Neural cell (in vitro differentiated cells): ENCODE data around the gene PCP4L1. TPM values are rescaled to one million over a fixed set of nuclear protein-coding genes. Genes with fewer than 3 reads are reported as not detected.

ENCODE experiments used
- H2AFZ ChIP-seq: fragments of 200-600, 300-800 bp; sonication (generic), shearing (Covaris generic); 2 replicates; pipeline ENCODE4 v1.6.0; 2014; ENCODE audit warnings: low read depth, mild to moderate bottlenecking, antibody characterized with exemption, low read length, moderate library complexity
- H3F3A ChIP-seq: fragments of 200-600 bp; shearing (Covaris generic); 2 replicates; pipeline ENCODE4 v1.6.1; 2016; ENCODE audit warnings: mild to moderate bottlenecking, moderate library complexity, mixed read lengths, antibody characterized with exemption, low read length; ENCODE audit not compliant: insufficient read depth, poor library complexity, severe bottlenecking
- H3K27ac ChIP-seq: fragments of 200-600, 300-800 bp; sonication (generic), shearing (Covaris generic); 2 replicates; pipeline ENCODE4 v1.5.1; 2014; ENCODE audit warnings: mild to moderate bottlenecking, low read length, moderate library complexity
- H3K27me3 ChIP-seq: fragments of 300-800, 200-600 bp; sonication (generic), shearing (Covaris generic); 2 replicates; pipeline ENCODE4 v1.6.0; 2014; ENCODE audit warnings: mild to moderate bottlenecking, low read depth, low read length, moderate library complexity; ENCODE audit not compliant: insufficient read depth
- H3K36me3 ChIP-seq: fragments of 300-800, 200-600 bp; sonication (generic), shearing (Covaris generic); 2 replicates; pipeline ENCODE4 v1.5.1; 2014; ENCODE audit warnings: mild to moderate bottlenecking, antibody characterized with exemption, low read length, moderate library complexity; ENCODE audit not compliant: insufficient read depth
- H3K4me2 ChIP-seq: fragments of 300-800, 200-600 bp; sonication (generic), shearing (Covaris generic); 2 replicates; pipeline ENCODE4 v1.6.0; 2014; ENCODE audit warnings: mild to moderate bottlenecking, low read length
- H3K4me3 ChIP-seq: fragments of 300-800, 200-600 bp; sonication (generic), shearing (Covaris generic); 2 replicates; pipeline ENCODE4 v1.5.1; 2014; ENCODE audit warnings: mild to moderate bottlenecking, low read length, moderate library complexity
- H3K79me2 ChIP-seq: fragments of 200-600 bp; shearing (Covaris generic); replicated peaks from 2 replicates; pipeline ENCODE4 v1.6.0; 2014; ENCODE audit warnings: mild to moderate bottlenecking, low read length, moderate library complexity; ENCODE audit not compliant: insufficient read depth
- H3K9ac ChIP-seq: fragments of 300-800, 200-600 bp; sonication (generic), shearing (Covaris generic); 2 replicates; pipeline ENCODE4 v1.6.1; 2016; ENCODE audit warnings: mild to moderate bottlenecking, low read length, mixed read lengths
- H3K9me2 ChIP-seq: fragments of 200-600 bp; shearing (Covaris generic); 2 replicates; pipeline ENCODE4 v1.6.1; 2016; ENCODE audit warnings: mild to moderate bottlenecking, low read length, mixed read lengths; ENCODE audit not compliant: insufficient read depth
- H3K9me3 ChIP-seq: fragments of 200-600, 300-800 bp; sonication (generic), shearing (Covaris generic); 2 replicates; pipeline ENCODE4 v1.6.1; 2016; ENCODE audit warnings: mild to moderate bottlenecking, mixed run types, low read length, moderate library complexity, mixed read lengths
- H4K20me1 ChIP-seq: fragments of 200-600 bp; shearing (Covaris generic); 2 replicates; pipeline ENCODE4 v1.6.1; 2016; ENCODE audit warnings: mild to moderate bottlenecking, mixed run types; ENCODE audit not compliant: insufficient read depth
- EP300 ChIP-seq: fragments of 450-650 bp; conservative IDR thresholded peaks from 2 replicates; pipeline ENCODE4 v1.6.1; 2014; ENCODE audit warnings: antibody characterized with exemption, mild to moderate bottlenecking, moderate library complexity; ENCODE audit not compliant: poor library complexity, severe bottlenecking
- EZH2 ChIP-seq: fragments of 200-600, 300-800 bp; shearing (Covaris generic), sonication (generic); IDR thresholded peaks from 2 replicates; pipeline ENCODE4 v1.6.1; 2014; ENCODE audit warnings: antibody characterized with exemption, low read length, borderline replicate concordance, mild to moderate bottlenecking; ENCODE audit not compliant: insufficient read depth, poor library complexity, severe bottlenecking
- MXI1 ChIP-seq: fragments of 450-650 bp; conservative IDR thresholded peaks from 2 replicates; pipeline ENCODE4 v1.6.1; 2014; ENCODE audit warnings: antibody characterized with exemption, mild to moderate bottlenecking; ENCODE audit not compliant: poor library complexity, severe bottlenecking
- POLR2AphosphoS5 ChIP-seq: IDR thresholded peaks from 2 replicates; pipeline ENCODE4 v1.6.1; 2012
- RAD21 ChIP-seq: fragments of 450-650 bp; conservative IDR thresholded peaks from 2 replicates; pipeline ENCODE4 v1.6.1; 2014; ENCODE audit warnings: antibody characterized with exemption, mild to moderate bottlenecking, moderate library complexity
- SMC3 ChIP-seq: fragments of 450-650 bp; conservative IDR thresholded peaks from 2 replicates; pipeline ENCODE4 v1.6.1; 2014; ENCODE audit warnings: antibody characterized with exemption, mild to moderate bottlenecking, moderate library complexity; ENCODE audit not compliant: poor library complexity
- TAF1 ChIP-seq: IDR thresholded peaks from 2 replicates; pipeline ENCODE4 v1.6.1; 2012; ENCODE audit warnings: low read depth
- polyA plus RNA-seq: library from polyadenylated mRNA; depleted of rRNA; stranded (reverse); fragments of >200 nt; gene quantifications from 2 replicates; pipeline ENCODE4 v1.2.3, GENCODE V29; 2014
- TF ChIP-seq, protein P1 (sequence below): IDR thresholded peaks from 2 replicates; pipeline ENCODE4 v1.6.1; 2012; ENCODE audit warnings: borderline replicate concordance
- TF ChIP-seq, protein P2 (sequence below): fragments of 450-650 bp; IDR thresholded peaks from 2 replicates; pipeline ENCODE4 v1.5.1; 2014; ENCODE audit warnings: antibody characterized with exemption, mild to moderate bottlenecking, moderate library complexity; ENCODE audit not compliant: poor library complexity, severe bottlenecking

Gene PCP4L1
- polyA plus RNA-seq, 1 donor from 2014 or later, result 51.2 TPM

DNA sequence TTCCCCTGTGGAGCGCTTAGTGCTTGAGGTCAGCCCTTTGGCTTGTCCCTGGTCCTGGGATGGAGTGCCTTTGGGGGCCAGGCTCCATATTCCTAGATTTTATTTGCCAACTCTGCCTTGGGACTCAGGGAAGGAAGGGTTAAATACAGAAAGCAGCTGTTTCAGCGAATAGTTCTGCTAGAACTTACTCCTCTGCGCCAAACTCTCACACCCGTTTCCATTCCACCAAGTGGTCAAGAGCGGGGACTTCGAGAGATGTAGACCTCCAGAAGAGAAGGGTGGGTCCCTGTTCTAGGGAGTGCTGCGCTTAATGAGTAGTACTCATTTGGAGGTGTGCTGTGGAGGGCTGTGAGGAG lies 33.4 kb upstream of the PCP4L1 start:
- Histone ChIP-seq H3K4me2 (no peak overlapping the region), H2AFZ (peak overlapping the region; percentile 22), H3K79me2 (peaks cover 2% of the 10 kb centered on the region), H3K27ac (peak overlapping the region; percentile 21), H3K9me2 (no peaks in the 10 kb centered on the region), H4K20me1 (no peaks in the 10 kb centered on the region), H3K9ac (no peak overlapping the region), H3K36me3 (no peaks in the 10 kb centered on the region), H3K27me3 (no peaks in the 10 kb centered on the region), H3K4me3 (no peak overlapping the region), H3F3A (no peaks in the 10 kb centered on the region), H3K9me3 (no peaks in the 10 kb centered on the region)
- TF ChIP-seq, protein P1, sequence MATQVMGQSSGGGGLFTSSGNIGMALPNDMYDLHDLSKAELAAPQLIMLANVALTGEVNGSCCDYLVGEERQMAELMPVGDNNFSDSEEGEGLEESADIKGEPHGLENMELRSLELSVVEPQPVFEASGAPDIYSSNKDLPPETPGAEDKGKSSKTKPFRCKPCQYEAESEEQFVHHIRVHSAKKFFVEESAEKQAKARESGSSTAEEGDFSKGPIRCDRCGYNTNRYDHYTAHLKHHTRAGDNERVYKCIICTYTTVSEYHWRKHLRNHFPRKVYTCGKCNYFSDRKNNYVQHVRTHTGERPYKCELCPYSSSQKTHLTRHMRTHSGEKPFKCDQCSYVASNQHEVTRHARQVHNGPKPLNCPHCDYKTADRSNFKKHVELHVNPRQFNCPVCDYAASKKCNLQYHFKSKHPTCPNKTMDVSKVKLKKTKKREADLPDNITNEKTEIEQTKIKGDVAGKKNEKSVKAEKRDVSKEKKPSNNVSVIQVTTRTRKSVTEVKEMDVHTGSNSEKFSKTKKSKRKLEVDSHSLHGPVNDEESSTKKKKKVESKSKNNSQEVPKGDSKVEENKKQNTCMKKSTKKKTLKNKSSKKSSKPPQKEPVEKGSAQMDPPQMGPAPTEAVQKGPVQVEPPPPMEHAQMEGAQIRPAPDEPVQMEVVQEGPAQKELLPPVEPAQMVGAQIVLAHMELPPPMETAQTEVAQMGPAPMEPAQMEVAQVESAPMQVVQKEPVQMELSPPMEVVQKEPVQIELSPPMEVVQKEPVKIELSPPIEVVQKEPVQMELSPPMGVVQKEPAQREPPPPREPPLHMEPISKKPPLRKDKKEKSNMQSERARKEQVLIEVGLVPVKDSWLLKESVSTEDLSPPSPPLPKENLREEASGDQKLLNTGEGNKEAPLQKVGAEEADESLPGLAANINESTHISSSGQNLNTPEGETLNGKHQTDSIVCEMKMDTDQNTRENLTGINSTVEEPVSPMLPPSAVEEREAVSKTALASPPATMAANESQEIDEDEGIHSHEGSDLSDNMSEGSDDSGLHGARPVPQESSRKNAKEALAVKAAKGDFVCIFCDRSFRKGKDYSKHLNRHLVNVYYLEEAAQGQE, result no peak
- TF ChIP-seq RAD21, result no peak
- no peak for TF ChIP-seq EP300
- TF ChIP-seq TAF1, result no peak
- TF ChIP-seq, protein P2, sequence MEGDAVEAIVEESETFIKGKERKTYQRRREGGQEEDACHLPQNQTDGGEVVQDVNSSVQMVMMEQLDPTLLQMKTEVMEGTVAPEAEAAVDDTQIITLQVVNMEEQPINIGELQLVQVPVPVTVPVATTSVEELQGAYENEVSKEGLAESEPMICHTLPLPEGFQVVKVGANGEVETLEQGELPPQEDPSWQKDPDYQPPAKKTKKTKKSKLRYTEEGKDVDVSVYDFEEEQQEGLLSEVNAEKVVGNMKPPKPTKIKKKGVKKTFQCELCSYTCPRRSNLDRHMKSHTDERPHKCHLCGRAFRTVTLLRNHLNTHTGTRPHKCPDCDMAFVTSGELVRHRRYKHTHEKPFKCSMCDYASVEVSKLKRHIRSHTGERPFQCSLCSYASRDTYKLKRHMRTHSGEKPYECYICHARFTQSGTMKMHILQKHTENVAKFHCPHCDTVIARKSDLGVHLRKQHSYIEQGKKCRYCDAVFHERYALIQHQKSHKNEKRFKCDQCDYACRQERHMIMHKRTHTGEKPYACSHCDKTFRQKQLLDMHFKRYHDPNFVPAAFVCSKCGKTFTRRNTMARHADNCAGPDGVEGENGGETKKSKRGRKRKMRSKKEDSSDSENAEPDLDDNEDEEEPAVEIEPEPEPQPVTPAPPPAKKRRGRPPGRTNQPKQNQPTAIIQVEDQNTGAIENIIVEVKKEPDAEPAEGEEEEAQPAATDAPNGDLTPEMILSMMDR, result no peak
- no peak for TF ChIP-seq EZH2
- TF ChIP-seq SMC3, result no peak
- TF ChIP-seq POLR2AphosphoS5, result no peak
- no peak for TF ChIP-seq MXI1

DNA sequence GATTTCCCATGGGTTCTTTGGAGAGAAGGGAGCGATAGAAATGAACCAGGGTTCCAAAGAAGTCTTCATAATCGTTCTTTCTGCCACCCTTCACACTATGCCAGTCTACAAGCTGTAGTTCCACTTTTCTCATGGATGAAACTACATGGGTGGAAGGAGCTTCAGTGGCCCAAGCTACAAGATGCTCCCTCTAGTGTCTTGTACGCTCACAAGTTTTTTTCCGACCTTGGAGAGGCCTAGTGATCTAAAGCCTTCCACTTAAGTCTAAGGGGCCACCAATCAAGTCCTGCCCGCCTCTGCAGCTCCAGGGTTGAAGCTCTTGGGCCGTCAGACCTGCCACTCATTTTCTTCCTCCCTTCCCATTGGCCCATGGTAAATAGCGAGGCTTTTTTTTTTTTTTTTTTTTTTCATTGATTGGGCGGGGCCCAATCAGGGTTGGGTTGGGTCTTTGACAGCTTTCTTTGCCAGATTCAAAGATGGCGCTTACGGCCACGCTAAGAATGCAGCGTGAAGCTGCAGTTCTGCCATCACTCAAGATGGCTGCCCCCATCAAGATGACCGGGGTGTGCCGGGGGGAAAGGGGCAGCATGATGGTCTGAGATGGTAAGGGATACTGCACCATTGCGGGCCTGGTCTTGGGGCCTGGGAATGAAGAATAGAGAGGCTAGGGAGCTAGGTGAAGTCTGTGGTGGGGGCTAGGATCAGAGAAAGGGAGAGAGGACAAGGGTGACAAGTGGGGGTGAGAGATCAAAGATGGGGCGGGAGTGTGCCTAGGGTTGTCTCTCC lies 32.8 kb upstream of the PCP4L1 start, which contains the start of gene TOMM40L:
TSS of gene TOMM40L (plus strand) at position 527 of the 786 bp plus-strand sequence. CDS start 430 bp downstream, outside the sequence.
- Histone ChIP-seq H3K27ac (peak within 1 kb of the TSS; percentile 51), H3K79me2 (peaks cover 2% of the 10 kb centered on the region), H3K9ac (peak within 1 kb of the TSS; percentile 79), H3F3A (no peaks in the 10 kb centered on the region), H3K9me2 (no peaks in the 10 kb centered on the region), H3K4me3 (peak within 1 kb of the TSS; percentile 73), H3K27me3 (no peaks in the 10 kb centered on the region), H3K9me3 (no peaks in the 10 kb centered on the region), H2AFZ (peak within 1 kb of the TSS; percentile 80), H3K4me2 (peak within 1 kb of the TSS; percentile 59), H4K20me1 (no peaks in the 10 kb centered on the region), H3K36me3 (no peaks in the 10 kb centered on the region)
- TF ChIP-seq EZH2, result no peak
- no peak for TF ChIP-seq TAF1
- peak; percentile 81 for TF ChIP-seq SMC3
- TF ChIP-seq, protein P1, result peak; percentile 71
- TF ChIP-seq, protein P2, result peak; percentile 87
- TF ChIP-seq MXI1, result peak; percentile 94
- TF ChIP-seq POLR2AphosphoS5, result peak; percentile 81
- peak; percentile 64 for TF ChIP-seq RAD21
- peak; percentile 35 for TF ChIP-seq EP300
